K562 (cell line): ENCODE results near the gene UNC5B.

Experiments
- NCOA2 ChIP-seq, 2 experiments: fragments of 450-650 bp; IDR thresholded peaks; 2 replicates each; pipeline ENCODE4 v1.6.1; 2018; ENCODE audit warnings: mild to moderate bottlenecking in 2 of 2, moderate library complexity in 1 of 2; ENCODE audit not compliant: partially characterized antibody in 2 of 2
- POLR2A ChIP-seq: fragments of 450-650 bp; conservative IDR thresholded peaks from 2 replicates; pipeline ENCODE4 v1.6.1; 2016

GRCh38 chr10:71336632-71337031 lies 124.3 kb downstream of the UNC5B start:
- TF ChIP-seq POLR2A (no peak), NCOA2 (IDR thresholded peaks at IDR 0.05; ENCODE audit: partially characterized antibody in 2 of 2) (no peak)
